Neural progenitor cell (in vitro differentiated cells): ENCODE measurements around the gene RAI1.

Experiments
- EZH2 ChIP-seq: fragments of 200-600 bp; sonication (generic); IDR thresholded peaks from 2 replicates; pipeline ENCODE4 v1.6.1; 2017; ENCODE audit warnings: antibody characterized with exemption, mild to moderate bottlenecking, moderate library complexity
- EZH2phosphoT487 ChIP-seq: fragments of 200-600 bp; sonication (generic); IDR thresholded peaks from 2 replicates; pipeline ENCODE4 v1.6.1; 2017; ENCODE audit warnings: antibody characterized with exemption
- TF ChIP-seq, protein P1 (sequence below): fragments of 200-600 bp; sonication (generic); IDR thresholded peaks from 2 replicates; pipeline ENCODE4 v1.5.1; 2017; ENCODE audit warnings: antibody characterized with exemption, mild to moderate bottlenecking

DNA sequence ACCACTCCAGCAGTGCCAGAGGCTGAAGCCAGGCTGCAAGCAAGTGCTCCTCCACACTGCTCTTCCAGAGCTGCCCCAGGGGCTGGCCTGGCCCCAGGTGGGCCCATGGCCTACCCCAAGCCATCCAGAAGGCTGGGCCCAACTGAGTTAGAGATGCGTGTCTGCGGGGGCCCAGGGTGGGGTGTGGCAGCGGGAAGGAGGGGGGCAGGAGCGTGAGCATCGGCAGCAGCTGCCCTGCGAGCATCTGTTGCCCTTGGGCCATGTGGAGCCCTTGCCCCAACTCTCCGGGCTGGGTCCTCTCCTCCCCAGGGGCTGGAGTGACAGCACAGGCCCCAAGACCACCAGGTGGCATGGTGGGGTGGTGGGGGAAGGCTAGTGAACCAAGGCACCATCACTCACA lies 162.8 kb downstream of the RAI1 start:
- TF ChIP-seq, protein P1, sequence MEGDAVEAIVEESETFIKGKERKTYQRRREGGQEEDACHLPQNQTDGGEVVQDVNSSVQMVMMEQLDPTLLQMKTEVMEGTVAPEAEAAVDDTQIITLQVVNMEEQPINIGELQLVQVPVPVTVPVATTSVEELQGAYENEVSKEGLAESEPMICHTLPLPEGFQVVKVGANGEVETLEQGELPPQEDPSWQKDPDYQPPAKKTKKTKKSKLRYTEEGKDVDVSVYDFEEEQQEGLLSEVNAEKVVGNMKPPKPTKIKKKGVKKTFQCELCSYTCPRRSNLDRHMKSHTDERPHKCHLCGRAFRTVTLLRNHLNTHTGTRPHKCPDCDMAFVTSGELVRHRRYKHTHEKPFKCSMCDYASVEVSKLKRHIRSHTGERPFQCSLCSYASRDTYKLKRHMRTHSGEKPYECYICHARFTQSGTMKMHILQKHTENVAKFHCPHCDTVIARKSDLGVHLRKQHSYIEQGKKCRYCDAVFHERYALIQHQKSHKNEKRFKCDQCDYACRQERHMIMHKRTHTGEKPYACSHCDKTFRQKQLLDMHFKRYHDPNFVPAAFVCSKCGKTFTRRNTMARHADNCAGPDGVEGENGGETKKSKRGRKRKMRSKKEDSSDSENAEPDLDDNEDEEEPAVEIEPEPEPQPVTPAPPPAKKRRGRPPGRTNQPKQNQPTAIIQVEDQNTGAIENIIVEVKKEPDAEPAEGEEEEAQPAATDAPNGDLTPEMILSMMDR: no peak
- TF ChIP-seq EZH2phosphoT487 (no peak), EZH2 (no peak)
